Measurements from ENCODE around the gene SPCS2.
"Not testable (repeated sequence)": the region's sequence is repeated elsewhere in the genome, so short reads cannot be mapped to it uniquely, and the experiment has no call there.

Gene SPCS2

DNA sequence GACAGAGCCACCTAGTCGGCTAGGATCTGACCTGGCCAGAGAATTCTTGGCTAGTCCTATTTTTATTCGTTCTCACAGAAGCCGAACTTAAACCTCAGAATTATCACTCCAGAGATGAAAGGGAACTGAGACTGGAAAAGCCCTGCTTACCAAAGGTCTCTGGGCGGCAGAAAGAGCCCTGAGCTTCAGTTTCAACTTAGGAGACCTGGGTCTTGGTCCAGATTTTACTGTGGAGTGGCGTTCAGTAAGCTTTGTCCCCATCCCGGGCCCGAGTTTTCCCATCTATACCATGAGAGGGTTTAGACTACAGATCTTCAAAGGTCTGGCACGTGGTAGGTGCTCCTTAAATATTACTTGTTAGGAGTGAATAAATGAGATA lies 40.2 kb downstream of the SPCS2 start:
- Histone ChIP-seq H3K9me3 (ENCODE audit: control insufficient read depth, low read length) (no peaks in the 10 kb centered on the region), H3K36me3 (ENCODE audit: control insufficient read depth, insufficient read depth, low read length) (no peaks in the 10 kb centered on the region), H3K4me3 (ENCODE audit: insufficient read depth, low read depth, low read length, poor library complexity, severe bottlenecking) (peak overlapping the region; percentile 75), H3K27me3 (replicated peaks; ENCODE audit: control insufficient read depth, insufficient read depth, low read length, poor library complexity, severe bottlenecking) (no peaks in the 10 kb centered on the region), H3K27ac (ENCODE audit: insufficient read depth, low read length, poor library complexity, severe bottlenecking) (peak overlapping the region; percentile 61), H3K4me1 (ENCODE audit: control insufficient read depth, insufficient read depth, low read length, poor library complexity, severe bottlenecking) (peaks cover 2% of the 10 kb centered on the region)
- no peak for DNase-seq

DNA sequence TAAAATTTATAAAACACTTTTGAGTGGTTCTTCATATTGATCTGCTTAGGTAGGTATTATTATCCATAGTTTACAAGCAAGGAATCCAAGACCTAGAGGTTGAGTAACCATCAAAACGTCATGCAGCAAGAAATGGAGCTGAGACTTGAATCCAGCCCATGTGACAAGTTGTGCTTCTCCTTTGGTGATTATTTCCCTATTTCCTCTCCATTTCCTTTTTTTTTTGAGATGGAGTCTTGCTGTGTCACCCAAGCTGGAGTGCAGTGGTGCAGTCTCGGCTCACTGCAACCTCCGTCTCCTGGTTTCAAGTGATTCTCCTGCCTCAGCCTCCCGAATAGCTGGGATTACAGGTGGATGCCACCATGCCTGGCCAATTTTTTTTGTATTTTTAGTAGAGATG lies 41.1 kb downstream of the SPCS2 start:
- H3K27me3 ChIP-seq (replicated peaks; ENCODE audit: control insufficient read depth, insufficient read depth, low read length, poor library complexity, severe bottlenecking); H3K27ac ChIP-seq (ENCODE audit: insufficient read depth, low read length, poor library complexity, severe bottlenecking); H3K9me3 ChIP-seq (ENCODE audit: control insufficient read depth, low read length); H3K36me3 ChIP-seq (ENCODE audit: control insufficient read depth, insufficient read depth, low read length); H3K4me1 ChIP-seq (ENCODE audit: control insufficient read depth, insufficient read depth, low read length, poor library complexity, severe bottlenecking); H3K4me3 ChIP-seq (ENCODE audit: insufficient read depth, low read depth, low read length, poor library complexity, severe bottlenecking); DNase-seq: not testable (repeated sequence)

DNA sequence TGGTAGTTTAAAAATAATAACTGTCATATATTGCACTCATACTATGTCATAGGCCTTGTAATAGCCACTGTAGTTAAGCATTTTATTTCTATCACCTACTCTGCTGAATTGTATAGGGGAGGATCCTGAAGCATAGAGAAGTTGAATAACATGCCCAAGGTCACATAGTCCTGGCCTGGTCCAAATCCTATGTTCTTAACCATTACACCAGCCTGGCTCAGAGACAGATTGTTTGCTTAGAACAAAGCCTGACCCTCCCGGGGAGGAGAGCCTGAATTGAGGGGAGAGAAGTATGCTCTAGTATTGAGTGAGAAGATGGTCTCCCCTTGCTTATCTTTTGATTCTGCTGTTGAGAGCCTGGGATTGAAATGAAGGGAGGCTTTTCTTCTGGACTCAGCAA lies 41.9 kb downstream of the SPCS2 start:
- H3K4me1 ChIP-seq (ENCODE audit: control insufficient read depth, insufficient read depth, low read length, poor library complexity, severe bottlenecking): peaks cover 2% of the 10 kb centered on the region
- H3K36me3 ChIP-seq (ENCODE audit: control insufficient read depth, insufficient read depth, low read length): peaks cover 7% of the 10 kb centered on the region
- no peak overlapping the region for H3K4me3 ChIP-seq (ENCODE audit: insufficient read depth, low read depth, low read length, poor library complexity, severe bottlenecking)
- H3K9me3 ChIP-seq (ENCODE audit: control insufficient read depth, low read length): no peaks in the 10 kb centered on the region
- no peak overlapping the region for H3K27ac ChIP-seq (ENCODE audit: insufficient read depth, low read length, poor library complexity, severe bottlenecking)
- no peak for DNase-seq
- H3K27me3 ChIP-seq (replicated peaks; ENCODE audit: control insufficient read depth, insufficient read depth, low read length, poor library complexity, severe bottlenecking): no peaks in the 10 kb centered on the region

DNA sequence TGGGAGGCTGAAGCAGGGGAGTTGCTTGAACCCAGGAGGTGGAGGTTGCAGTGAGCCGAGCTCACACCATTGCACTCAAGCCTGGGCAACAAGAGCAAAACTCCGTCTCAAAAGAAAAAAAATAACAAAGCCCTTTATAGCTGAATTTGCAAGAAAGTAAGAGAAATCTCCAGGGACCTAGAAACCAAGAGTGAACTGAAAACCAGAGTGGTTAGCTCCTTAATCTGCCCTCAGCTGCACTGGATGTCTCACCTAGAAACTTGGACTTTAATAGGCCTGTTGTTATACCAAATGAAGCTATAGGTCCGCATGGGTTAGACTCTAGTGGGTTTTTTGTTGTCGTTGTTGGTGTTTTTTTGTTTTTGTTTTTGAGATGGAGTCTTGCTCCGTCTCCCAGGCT lies 43.8 kb downstream of the SPCS2 start:
- peaks cover 2% of the 10 kb centered on the region for H3K4me1 ChIP-seq (ENCODE audit: control insufficient read depth, insufficient read depth, low read length, poor library complexity, severe bottlenecking)
- peaks cover 12% of the 10 kb centered on the region for H3K36me3 ChIP-seq (ENCODE audit: control insufficient read depth, insufficient read depth, low read length)
- no peak for DNase-seq
- no peaks in the 10 kb centered on the region for H3K27me3 ChIP-seq (replicated peaks; ENCODE audit: control insufficient read depth, insufficient read depth, low read length, poor library complexity, severe bottlenecking)
- no peaks in the 10 kb centered on the region for H3K9me3 ChIP-seq (ENCODE audit: control insufficient read depth, low read length)
- H3K4me3 ChIP-seq (ENCODE audit: insufficient read depth, low read depth, low read length, poor library complexity, severe bottlenecking): no peak overlapping the region
- H3K27ac ChIP-seq (ENCODE audit: insufficient read depth, low read length, poor library complexity, severe bottlenecking): no peak overlapping the region

DNA sequence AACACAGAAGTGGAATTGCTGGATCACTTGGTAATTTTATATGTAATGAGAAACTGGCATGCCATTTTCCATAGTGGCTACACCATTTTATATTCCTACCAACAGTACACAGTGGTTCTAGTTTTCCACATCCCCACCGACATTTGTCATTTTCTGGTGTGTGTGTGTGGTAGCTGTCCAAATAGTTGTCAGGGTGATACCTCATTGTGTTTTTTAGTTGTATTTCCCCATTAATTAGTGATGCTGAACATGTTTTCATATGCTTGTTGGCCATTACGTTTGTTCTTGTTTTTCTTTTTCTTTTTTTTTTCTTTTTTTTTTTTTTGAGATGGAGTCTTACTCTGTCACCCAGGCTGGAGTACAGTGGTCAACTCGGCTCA lies 51.9 kb downstream of the SPCS2 start:
- Histone ChIP-seq H3K27me3 (replicated peaks; ENCODE audit: control insufficient read depth, insufficient read depth, low read length, poor library complexity, severe bottlenecking) (no peaks in the 10 kb centered on the region), H3K36me3 (ENCODE audit: control insufficient read depth, insufficient read depth, low read length) (peaks cover 14% of the 10 kb centered on the region)

DNA sequence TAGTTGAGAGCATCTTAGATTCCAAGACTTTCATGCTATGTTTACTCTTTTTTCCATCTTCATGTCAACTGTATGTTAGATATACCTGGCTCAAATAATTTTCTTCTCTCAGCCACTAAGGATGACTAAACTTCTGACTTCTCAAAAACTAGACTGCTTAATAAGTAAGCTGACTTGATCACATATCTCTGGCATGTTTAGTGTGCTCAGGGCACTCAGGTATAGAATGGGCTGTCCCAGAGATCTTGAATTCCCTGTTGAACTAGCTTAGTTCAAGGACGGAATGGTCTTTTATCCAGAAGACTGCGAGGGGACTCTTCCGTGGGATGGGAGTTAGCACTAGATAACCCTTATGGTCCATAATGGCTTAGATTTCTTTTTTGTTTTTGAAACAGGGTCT lies 52.6 kb downstream of the SPCS2 start:
- no peaks in the 10 kb centered on the region for H3K27me3 ChIP-seq (replicated peaks; ENCODE audit: control insufficient read depth, insufficient read depth, low read length, poor library complexity, severe bottlenecking)
- no peak overlapping the region for H3K4me3 ChIP-seq (ENCODE audit: insufficient read depth, low read depth, low read length, poor library complexity, severe bottlenecking)
- no peaks in the 10 kb centered on the region for H3K9me3 ChIP-seq (ENCODE audit: control insufficient read depth, low read length)
- H3K36me3 ChIP-seq (ENCODE audit: control insufficient read depth, insufficient read depth, low read length): peaks cover 18% of the 10 kb centered on the region
- H3K4me1 ChIP-seq (ENCODE audit: control insufficient read depth, insufficient read depth, low read length, poor library complexity, severe bottlenecking): no peaks in the 10 kb centered on the region
- H3K27ac ChIP-seq (ENCODE audit: insufficient read depth, low read length, poor library complexity, severe bottlenecking): no peak overlapping the region
- no peak for DNase-seq

More for the DNA sequence above, 51.9 kb downstream of the SPCS2 start:
- no peak for DNase-seq
- no peak overlapping the region for H3K27ac ChIP-seq (ENCODE audit: insufficient read depth, low read length, poor library complexity, severe bottlenecking)
- no peak overlapping the region for H3K4me3 ChIP-seq (ENCODE audit: insufficient read depth, low read depth, low read length, poor library complexity, severe bottlenecking)
- no peaks in the 10 kb centered on the region for H3K4me1 ChIP-seq (ENCODE audit: control insufficient read depth, insufficient read depth, low read length, poor library complexity, severe bottlenecking)
- H3K9me3 ChIP-seq (ENCODE audit: control insufficient read depth, low read length): no peaks in the 10 kb centered on the region

DNA sequence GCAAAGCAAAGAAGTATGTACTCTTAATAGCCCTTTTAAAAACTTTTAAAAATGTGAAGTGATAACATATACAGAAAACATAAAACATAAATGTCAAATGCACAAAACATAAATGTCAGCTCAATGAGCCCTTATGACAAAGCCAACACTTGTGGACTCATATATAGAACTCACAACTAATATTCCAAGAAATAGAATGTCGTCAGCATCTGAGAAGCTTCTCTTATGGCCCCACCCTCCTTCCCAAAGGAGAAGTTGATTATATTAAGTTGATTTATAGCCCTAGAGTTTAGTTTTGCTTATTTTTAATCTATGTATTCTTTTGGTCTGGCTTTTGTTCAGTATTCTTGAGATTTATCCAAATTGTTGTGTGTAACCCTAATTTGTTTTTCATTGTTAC lies 53.5 kb downstream of the SPCS2 start:
- no peaks in the 10 kb centered on the region for H3K4me1 ChIP-seq (ENCODE audit: control insufficient read depth, insufficient read depth, low read length, poor library complexity, severe bottlenecking)
- no peak overlapping the region for H3K27ac ChIP-seq (ENCODE audit: insufficient read depth, low read length, poor library complexity, severe bottlenecking)
- H3K4me3 ChIP-seq (ENCODE audit: insufficient read depth, low read depth, low read length, poor library complexity, severe bottlenecking): no peak overlapping the region
- no peaks in the 10 kb centered on the region for H3K27me3 ChIP-seq (replicated peaks; ENCODE audit: control insufficient read depth, insufficient read depth, low read length, poor library complexity, severe bottlenecking)
- H3K36me3 ChIP-seq (ENCODE audit: control insufficient read depth, insufficient read depth, low read length): peaks cover 18% of the 10 kb centered on the region
- DNase-seq: no peak
- no peaks in the 10 kb centered on the region for H3K9me3 ChIP-seq (ENCODE audit: control insufficient read depth, low read length)

DNA sequence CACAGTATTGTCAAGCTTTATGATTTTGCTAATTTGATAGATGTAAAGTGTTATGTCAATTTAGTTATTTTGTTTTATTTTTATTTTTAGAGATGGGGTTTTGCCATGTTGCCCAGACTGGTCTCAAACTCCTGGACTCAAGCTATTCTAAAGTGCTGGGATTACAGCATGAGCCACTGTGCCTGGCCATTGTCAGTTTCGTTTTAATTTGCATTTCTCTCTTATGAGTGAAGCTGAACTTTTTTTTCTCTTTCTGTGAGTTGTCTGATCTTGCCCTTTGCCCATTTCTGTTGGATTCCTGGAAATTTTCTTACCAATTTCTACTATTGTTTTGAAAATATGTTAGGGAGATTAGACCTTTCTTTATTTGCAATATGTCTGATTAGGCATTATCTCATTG lies 55.1 kb downstream of the SPCS2 start:
- Histone ChIP-seq H3K36me3 (ENCODE audit: control insufficient read depth, insufficient read depth, low read length) (peaks cover 26% of the 10 kb centered on the region), H3K27me3 (replicated peaks; ENCODE audit: control insufficient read depth, insufficient read depth, low read length, poor library complexity, severe bottlenecking) (no peaks in the 10 kb centered on the region), H3K27ac (ENCODE audit: insufficient read depth, low read length, poor library complexity, severe bottlenecking) (no peak overlapping the region), H3K4me1 (ENCODE audit: control insufficient read depth, insufficient read depth, low read length, poor library complexity, severe bottlenecking) (no peaks in the 10 kb centered on the region), H3K4me3 (ENCODE audit: insufficient read depth, low read depth, low read length, poor library complexity, severe bottlenecking) (no peak overlapping the region), H3K9me3 (ENCODE audit: control insufficient read depth, low read length) (no peaks in the 10 kb centered on the region)
- no peak for DNase-seq

DNA sequence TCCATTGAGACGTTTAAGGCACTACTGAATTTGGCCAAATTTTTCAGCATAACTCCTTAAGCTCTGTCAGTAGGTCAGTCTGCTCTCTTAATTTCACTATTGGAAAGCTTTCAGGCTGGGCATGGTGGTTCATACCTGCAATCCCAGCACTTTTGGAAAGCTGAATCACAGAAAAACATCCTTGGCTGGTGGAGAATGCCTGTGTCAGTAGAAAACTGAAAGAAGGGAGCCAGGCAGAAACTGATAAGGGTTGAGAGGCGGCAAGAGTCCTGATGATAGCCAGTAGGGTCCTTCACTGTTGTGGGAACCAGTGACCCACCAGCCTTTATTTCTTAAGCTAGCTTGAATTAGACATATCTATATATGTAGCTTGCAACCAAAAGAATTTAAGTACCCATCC lies 62.3 kb downstream of the SPCS2 start:
- Histone ChIP-seq H3K4me1 (ENCODE audit: control insufficient read depth, insufficient read depth, low read length, poor library complexity, severe bottlenecking) (no peaks in the 10 kb centered on the region), H3K36me3 (ENCODE audit: control insufficient read depth, insufficient read depth, low read length) (peaks cover 17% of the 10 kb centered on the region), H3K4me3 (ENCODE audit: insufficient read depth, low read depth, low read length, poor library complexity, severe bottlenecking) (no peak overlapping the region), H3K9me3 (ENCODE audit: control insufficient read depth, low read length) (no peaks in the 10 kb centered on the region), H3K27me3 (replicated peaks; ENCODE audit: control insufficient read depth, insufficient read depth, low read length, poor library complexity, severe bottlenecking) (no peaks in the 10 kb centered on the region), H3K27ac (ENCODE audit: insufficient read depth, low read length, poor library complexity, severe bottlenecking) (no peak overlapping the region)
- DNase-seq: no peak

DNA sequence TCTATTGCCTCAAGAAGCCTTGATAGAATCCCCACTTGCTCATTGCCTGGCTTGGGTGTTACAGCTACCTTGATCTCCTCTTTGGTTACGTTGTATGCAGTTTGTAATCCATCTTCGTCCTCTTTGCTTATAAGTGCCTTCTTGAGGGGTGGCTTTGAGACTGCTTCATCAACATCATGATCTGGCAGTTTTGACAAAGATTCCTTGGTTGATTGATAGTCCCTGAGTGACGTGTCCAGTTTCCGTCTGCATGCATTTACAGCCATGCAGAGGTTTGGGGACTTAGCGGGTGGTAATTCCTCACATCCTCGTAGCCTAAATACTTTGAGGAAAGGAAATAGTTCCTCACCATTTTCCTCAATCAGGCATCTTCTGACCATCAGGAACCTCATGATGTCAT lies 62.8 kb downstream of the SPCS2 start:
- H3K36me3 ChIP-seq (ENCODE audit: control insufficient read depth, insufficient read depth, low read length): peaks cover 15% of the 10 kb centered on the region
- DNase-seq: no peak

DNA sequence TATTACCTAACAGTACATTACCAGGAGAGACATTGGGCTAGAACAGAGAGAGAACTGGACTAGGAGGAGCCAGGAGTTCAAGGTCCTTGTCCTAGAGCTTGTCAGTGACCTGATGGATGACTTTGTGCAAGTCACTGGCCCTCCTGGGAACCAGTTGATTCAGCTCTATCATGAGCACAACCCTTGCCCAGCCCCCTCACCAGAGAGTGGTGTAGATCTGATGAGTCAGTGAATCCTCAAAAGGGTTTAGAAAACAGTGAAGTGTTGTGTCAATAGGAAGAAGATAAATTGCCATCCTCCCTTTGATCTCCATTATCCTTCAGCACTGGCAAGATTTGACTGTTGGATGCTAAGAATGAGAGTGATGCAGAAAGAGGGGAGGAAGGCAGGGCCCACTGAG lies 64.0 kb downstream of the SPCS2 start:
- H3K4me1 ChIP-seq (ENCODE audit: control insufficient read depth, insufficient read depth, low read length, poor library complexity, severe bottlenecking): no peaks in the 10 kb centered on the region
- no peak overlapping the region for H3K27ac ChIP-seq (ENCODE audit: insufficient read depth, low read length, poor library complexity, severe bottlenecking)
- H3K36me3 ChIP-seq (ENCODE audit: control insufficient read depth, insufficient read depth, low read length): peaks cover 9% of the 10 kb centered on the region
- no peaks in the 10 kb centered on the region for H3K27me3 ChIP-seq (replicated peaks; ENCODE audit: control insufficient read depth, insufficient read depth, low read length, poor library complexity, severe bottlenecking)
- no peak for DNase-seq
- no peak overlapping the region for H3K4me3 ChIP-seq (ENCODE audit: insufficient read depth, low read depth, low read length, poor library complexity, severe bottlenecking)
- H3K9me3 ChIP-seq (ENCODE audit: control insufficient read depth, low read length): no peaks in the 10 kb centered on the region

More for the DNA sequence above, 62.8 kb downstream of the SPCS2 start:
- Histone ChIP-seq H3K27me3 (replicated peaks; ENCODE audit: control insufficient read depth, insufficient read depth, low read length, poor library complexity, severe bottlenecking) (no peaks in the 10 kb centered on the region), H3K4me3 (ENCODE audit: insufficient read depth, low read depth, low read length, poor library complexity, severe bottlenecking) (no peak overlapping the region), H3K27ac (ENCODE audit: insufficient read depth, low read length, poor library complexity, severe bottlenecking) (no peak overlapping the region), H3K4me1 (ENCODE audit: control insufficient read depth, insufficient read depth, low read length, poor library complexity, severe bottlenecking) (no peaks in the 10 kb centered on the region), H3K9me3 (ENCODE audit: control insufficient read depth, low read length) (no peaks in the 10 kb centered on the region)

All from effector memory CD4-positive, alpha-beta T cell (primary cell).